ENCODE results near the gene SLC6A18.
"Not testable (repeated sequence)": the region's sequence is repeated elsewhere in the genome, so short reads cannot be mapped to it uniquely, and the experiment has no call there.

SLC6A18 gene

GRCh38 chr5:1268056-1268455 is 42.9 kb downstream of the SLC6A18 start:
- no peak for TF ChIP-seq CTCF (conservative IDR thresholded peaks at IDR 0.05)
- TF ChIP-seq ZFX (IDR thresholded peaks at IDR 0.05): no peak

DNA sequence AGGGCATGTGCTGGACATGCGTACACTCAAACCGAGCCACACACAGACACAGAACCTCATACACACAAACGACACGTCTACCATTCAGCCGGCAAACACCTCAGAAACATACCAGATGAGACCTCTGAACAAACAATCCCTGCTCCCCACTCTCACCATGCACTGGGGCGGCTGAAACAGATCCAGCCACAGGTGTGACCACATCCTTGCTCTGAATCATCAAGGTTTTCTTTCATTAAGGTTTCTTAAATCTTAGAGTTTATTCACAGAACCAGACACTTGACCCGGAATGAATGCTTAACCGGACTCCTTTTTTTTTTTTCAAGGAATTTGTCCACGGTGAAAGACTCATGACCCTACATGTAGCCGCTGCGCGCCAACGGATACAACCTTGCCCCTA is 43.5 kb downstream of the SLC6A18 start:
- no peak for TF ChIP-seq ZFX (IDR thresholded peaks at IDR 0.05)
- no peak for TF ChIP-seq CTCF (conservative IDR thresholded peaks at IDR 0.05)
- no peak overlapping the region for H3K27ac ChIP-seq

More at GRCh38 chr5:1268056-1268455, 42.9 kb downstream of the SLC6A18 start:
- no peak overlapping the region for H3K27ac ChIP-seq

- H3K27ac ChIP-seq: no peak overlapping the region
- TF ChIP-seq CTCF (conservative IDR thresholded peaks at IDR 0.05): no peak
- no peak for TF ChIP-seq ZFX (IDR thresholded peaks at IDR 0.05)
Measured at GRCh38 chr5:1270426-1270825, 45.2 kb downstream of the SLC6A18 start.

DNA sequence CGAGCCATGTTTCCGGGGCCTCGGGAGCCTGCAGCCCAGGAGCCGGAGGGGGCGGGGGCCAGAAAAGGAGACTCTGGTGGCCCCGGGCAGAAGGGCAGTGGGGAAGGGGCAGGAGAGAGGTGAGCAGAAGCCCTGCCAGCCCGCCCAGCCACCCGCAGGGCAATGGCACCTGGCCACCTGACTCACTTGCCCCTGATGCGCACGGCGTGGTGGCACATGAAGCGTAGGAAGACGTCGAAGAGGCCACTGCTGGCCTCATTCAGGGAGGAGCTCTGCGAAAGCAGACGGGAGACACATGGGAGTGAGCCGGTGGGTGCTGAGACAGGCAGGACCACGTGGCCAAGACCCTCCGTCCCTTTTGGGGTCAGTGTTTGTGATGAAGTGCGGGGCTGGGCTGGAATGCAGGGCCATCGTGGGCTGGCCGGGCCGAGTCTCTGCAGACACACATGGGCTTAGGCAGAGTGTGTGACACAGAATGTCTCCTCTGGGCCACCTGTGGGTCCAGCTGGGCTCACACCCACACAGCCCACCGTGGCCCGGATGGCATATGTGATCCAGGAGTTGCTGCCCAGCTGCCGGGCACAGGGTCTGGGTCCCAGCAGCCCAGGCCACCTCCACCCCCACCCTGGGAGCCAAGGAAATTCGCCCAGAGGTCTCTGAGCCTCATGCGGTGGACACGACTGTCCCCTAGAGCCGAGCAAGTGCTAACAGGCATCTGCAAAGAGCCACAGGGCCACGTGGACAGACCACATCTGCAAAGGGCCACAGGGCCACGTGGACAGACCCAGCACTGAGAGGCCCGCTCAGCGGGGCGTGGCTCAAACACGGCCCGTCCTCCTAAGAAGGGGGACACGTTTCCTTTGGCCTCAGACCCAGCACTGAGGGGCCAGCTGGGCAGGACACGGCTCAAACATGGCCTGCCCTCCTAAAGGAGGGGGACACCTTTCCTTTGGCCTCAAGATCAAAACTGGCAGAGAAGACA is 46.0 kb downstream of the SLC6A18 start:
- H3K27ac ChIP-seq: no peak overlapping the region
- no peak for TF ChIP-seq CTCF (conservative IDR thresholded peaks at IDR 0.05)
- TF ChIP-seq ZFX (IDR thresholded peaks at IDR 0.05): no peak

DNA sequence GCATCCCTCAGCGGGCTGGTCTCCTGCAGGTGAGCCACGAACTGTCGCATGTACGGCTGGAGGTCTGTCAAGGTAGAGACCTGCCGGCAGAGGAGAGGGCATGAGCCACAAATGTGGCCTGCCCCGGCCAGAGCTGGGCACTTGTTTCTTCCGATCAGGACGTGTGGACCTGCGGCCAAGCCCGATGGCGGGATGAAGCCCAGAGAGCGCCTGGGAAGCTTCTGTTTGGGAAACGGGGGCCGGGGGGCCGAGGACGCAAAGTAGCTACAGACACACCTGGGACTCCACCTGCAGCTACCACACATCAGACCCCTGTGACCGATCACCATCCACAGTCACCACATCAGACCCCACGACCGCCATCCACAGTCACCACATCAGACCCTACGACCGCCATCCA is 47.0 kb downstream of the SLC6A18 start:
- no peak for TF ChIP-seq ZFX (IDR thresholded peaks at IDR 0.05)
- TF ChIP-seq CTCF (conservative IDR thresholded peaks at IDR 0.05): no peak
- no peak overlapping the region for H3K27ac ChIP-seq

- TF ChIP-seq ZFX (IDR thresholded peaks at IDR 0.05) (no peak), CTCF (conservative IDR thresholded peaks at IDR 0.05) (no peak)
- no peak overlapping the region for H3K27ac ChIP-seq
Measured at GRCh38 chr5:1273745-1274144, 48.6 kb downstream of the SLC6A18 start.

DNA sequence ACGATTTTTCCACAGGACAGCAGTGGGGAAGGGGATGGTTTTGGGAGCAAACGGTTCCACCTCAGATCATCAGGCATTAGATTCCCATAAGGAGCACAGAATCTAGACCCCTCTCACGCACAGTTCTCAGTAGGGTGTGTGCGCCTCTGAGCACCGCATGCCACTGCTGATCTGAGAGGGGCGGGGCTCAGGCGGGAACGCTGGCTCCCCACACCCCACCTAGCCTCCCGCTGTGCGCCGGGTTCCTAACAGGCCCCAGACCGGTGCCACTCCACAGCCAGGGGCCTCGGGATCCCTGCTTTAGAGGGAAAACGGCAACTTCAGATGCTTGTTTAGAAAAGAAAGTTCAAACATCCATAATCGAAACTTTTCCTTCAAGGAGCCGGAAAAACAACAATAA is 49.3 kb downstream of the SLC6A18 start:
- TF ChIP-seq ZFX (IDR thresholded peaks at IDR 0.05) (no peak), CTCF (conservative IDR thresholded peaks at IDR 0.05) (no peak)
- H3K27ac ChIP-seq: no peak overlapping the region

GRCh38 chr5:1275397-1276391 is 50.5 kb downstream of the SLC6A18 start:
- not testable (repeated sequence) for H3K27ac ChIP-seq
